Activated naive CD8-positive, alpha-beta T cell (primary cell): ENCODE data around the gene CACNG4.

Experiments used
- H3K27ac Mint-ChIP-seq: one replicate; pipeline ENCODE4 v1.8.0; 2021; ENCODE audit warnings: mixed read lengths
- H3K27me3 Mint-ChIP-seq: one replicate; pipeline ENCODE4 v1.8.0; 2021; ENCODE audit warnings: mixed read lengths
- H3K36me3 Mint-ChIP-seq: one replicate; pipeline ENCODE4 v1.8.0; 2021; ENCODE audit warnings: mixed read lengths
- H3K4me1 Mint-ChIP-seq: one replicate; pipeline ENCODE4 v1.8.0; 2021; ENCODE audit warnings: low read depth, mixed read lengths
- H3K4me3 Mint-ChIP-seq: one replicate; pipeline ENCODE4 v1.8.0; 2021; ENCODE audit warnings: mild to moderate bottlenecking, mixed read lengths
- H3K9me3 Mint-ChIP-seq: one replicate; pipeline ENCODE4 v1.8.0; 2021; ENCODE audit warnings: low read depth, mixed read lengths

Gene CACNG4

DNA sequence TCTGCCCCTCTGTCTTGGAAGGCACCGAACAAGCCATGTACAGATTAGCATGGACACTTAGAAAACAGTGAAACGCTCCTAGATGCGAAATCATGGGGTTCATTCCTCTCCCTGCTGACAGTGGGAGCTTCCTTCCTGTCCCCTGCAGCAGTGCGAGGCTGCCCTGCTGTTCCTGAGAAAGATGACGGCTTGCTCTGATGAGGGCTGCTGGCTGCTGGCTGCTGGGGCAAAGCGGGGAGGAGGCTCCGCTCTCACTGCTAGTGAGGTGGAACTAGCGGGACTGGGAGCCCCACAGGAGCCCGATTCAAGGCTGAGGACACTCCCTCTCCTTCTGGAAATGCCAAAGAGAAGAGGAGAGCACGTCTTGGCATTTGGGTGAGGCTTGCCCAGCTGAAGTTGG is 25.9 kb upstream of the CACNG4 start:
- H3K27ac Mint-ChIP-seq: no peak overlapping the region
- peaks cover 12% of the 10 kb centered on the region for H3K36me3 Mint-ChIP-seq
- H3K4me3 Mint-ChIP-seq: no peak overlapping the region
- H3K27me3 Mint-ChIP-seq: peaks cover 26% of the 10 kb centered on the region
- no peaks in the 10 kb centered on the region for H3K4me1 Mint-ChIP-seq
- H3K9me3 Mint-ChIP-seq: no peaks in the 10 kb centered on the region

GRCh38 chr17:66939461-66940114 is 24.9 kb upstream of the CACNG4 start:
- H3K27me3 Mint-ChIP-seq: peaks cover 32% of the 10 kb centered on the region
- H3K36me3 Mint-ChIP-seq: peaks cover 9% of the 10 kb centered on the region
- H3K4me3 Mint-ChIP-seq: no peak overlapping the region
- no peak overlapping the region for H3K27ac Mint-ChIP-seq
- peaks cover 5% of the 10 kb centered on the region for H3K4me1 Mint-ChIP-seq
- H3K9me3 Mint-ChIP-seq: no peaks in the 10 kb centered on the region

DNA sequence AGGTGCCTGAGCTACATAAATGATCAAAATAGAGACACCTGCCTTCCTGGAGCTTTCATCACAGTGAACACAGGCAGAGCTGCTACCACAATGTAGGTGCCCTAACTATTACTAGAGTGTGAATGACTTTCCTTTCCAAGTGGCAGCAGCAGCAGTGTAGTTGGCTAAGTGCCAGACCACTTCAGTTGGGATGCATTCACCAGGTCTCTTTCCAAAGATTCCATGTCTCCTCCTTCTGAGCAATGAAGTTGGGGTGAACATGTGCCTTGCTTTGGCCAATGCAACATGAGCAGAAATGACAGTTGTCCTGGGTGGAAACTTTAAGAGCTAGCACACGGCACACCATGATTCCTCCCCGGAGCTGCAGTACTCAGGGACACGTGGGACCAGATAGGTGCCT is 23.3 kb upstream of the CACNG4 start:
- peaks cover 9% of the 10 kb centered on the region for H3K36me3 Mint-ChIP-seq
- peaks cover 39% of the 10 kb centered on the region for H3K27me3 Mint-ChIP-seq
- no peak overlapping the region for H3K4me3 Mint-ChIP-seq
- peaks cover 15% of the 10 kb centered on the region for H3K4me1 Mint-ChIP-seq
- H3K9me3 Mint-ChIP-seq: no peaks in the 10 kb centered on the region
- H3K27ac Mint-ChIP-seq: no peak overlapping the region

GRCh38 chr17:66941773-66942450 is 22.6 kb upstream of the CACNG4 start:
- Mint-ChIP-seq H3K27ac (no peak overlapping the region), H3K4me3 (no peak overlapping the region), H3K27me3 (peaks cover 46% of the 10 kb centered on the region), H3K4me1 (peaks cover 15% of the 10 kb centered on the region), H3K36me3 (peaks cover 9% of the 10 kb centered on the region), H3K9me3 (no peaks in the 10 kb centered on the region)

DNA sequence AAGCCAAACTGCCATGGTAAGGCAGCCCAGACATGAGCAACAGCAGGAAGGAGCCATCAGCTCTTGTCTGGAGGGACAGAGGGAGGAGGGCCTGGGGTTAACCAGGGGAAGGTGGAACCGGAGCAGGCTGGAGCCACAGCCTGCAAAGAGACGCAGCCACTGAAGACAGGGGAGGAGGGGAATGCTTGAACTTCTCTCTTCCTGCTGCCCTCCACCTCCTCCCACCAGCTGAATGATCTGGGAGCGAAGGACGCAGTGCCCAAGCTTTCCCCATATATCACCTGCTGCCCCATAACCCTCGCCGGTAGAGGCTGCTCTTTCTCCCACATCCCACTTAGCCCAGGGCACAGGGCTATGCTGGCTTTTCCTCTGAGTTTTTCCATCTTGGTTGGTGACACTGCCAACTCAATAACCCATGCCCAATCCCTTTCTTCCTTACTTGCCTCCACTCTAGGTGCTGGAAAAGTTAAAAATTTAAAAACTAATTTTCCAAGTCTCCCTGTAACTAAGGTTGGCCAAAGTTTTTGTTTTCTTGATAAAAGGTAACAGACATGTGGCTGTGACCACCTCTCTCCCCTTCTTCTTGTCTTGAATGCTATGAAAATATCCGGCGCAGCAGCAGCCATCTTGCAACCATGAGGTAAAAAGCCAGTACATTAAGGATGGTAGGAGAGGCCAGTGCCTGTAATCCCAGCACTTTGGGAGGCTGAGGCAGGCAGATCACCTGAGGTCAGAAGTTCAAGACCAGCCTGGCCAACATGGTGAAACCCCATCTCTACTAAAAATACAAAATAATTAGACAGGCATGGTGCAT is 21.8 kb upstream of the CACNG4 start:
- peaks cover 43% of the 10 kb centered on the region for H3K27me3 Mint-ChIP-seq

DNA sequence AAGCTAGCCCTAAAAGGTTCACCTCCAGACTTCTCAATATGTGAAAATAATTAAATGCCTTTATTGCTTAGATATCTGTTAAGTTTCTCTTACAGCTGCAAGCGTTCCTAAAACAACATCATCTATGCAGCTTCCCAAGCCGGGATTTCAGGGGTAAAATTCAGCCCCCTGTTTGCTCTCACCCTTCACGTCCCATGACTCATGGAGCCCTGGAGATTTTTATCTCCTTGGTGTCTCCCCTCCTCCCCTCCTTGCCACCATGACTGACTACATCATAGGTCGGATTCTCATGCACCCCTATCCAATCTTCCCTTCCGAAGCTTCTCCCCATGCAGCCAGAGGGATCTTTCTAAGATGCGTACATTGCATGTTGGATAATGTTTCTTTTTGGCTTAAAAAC is 21.0 kb upstream of the CACNG4 start:
- H3K27ac Mint-ChIP-seq: no peak overlapping the region
- peaks cover 40% of the 10 kb centered on the region for H3K27me3 Mint-ChIP-seq

More for the DNA sequence above, 21.8 kb upstream of the CACNG4 start:
- H3K27ac Mint-ChIP-seq: no peak overlapping the region
- H3K4me3 Mint-ChIP-seq: no peak overlapping the region
- no peaks in the 10 kb centered on the region for H3K9me3 Mint-ChIP-seq
- H3K4me1 Mint-ChIP-seq: peaks cover 15% of the 10 kb centered on the region
- peaks cover 7% of the 10 kb centered on the region for H3K36me3 Mint-ChIP-seq

GRCh38 chr17:66944351-66945146 is 20.0 kb upstream of the CACNG4 start:
- peaks cover 42% of the 10 kb centered on the region for H3K27me3 Mint-ChIP-seq
- H3K4me1 Mint-ChIP-seq: peaks cover 15% of the 10 kb centered on the region
- H3K4me3 Mint-ChIP-seq: no peak overlapping the region
- H3K9me3 Mint-ChIP-seq: no peaks in the 10 kb centered on the region
- H3K27ac Mint-ChIP-seq: no peak overlapping the region
- no peaks in the 10 kb centered on the region for H3K36me3 Mint-ChIP-seq

More for the DNA sequence above, 21.0 kb upstream of the CACNG4 start:
- peaks cover 15% of the 10 kb centered on the region for H3K4me1 Mint-ChIP-seq
- H3K36me3 Mint-ChIP-seq: no peaks in the 10 kb centered on the region
- no peak overlapping the region for H3K4me3 Mint-ChIP-seq
- H3K9me3 Mint-ChIP-seq: no peaks in the 10 kb centered on the region

- Mint-ChIP-seq H3K36me3 (no peaks in the 10 kb centered on the region), H3K9me3 (no peaks in the 10 kb centered on the region), H3K4me3 (no peak overlapping the region), H3K4me1 (peaks cover 15% of the 10 kb centered on the region), H3K27me3 (peaks cover 40% of the 10 kb centered on the region), H3K27ac (no peak overlapping the region)
Observed at GRCh38 chr17:66945147-66945835, 19.2 kb upstream of the CACNG4 start.

- Mint-ChIP-seq H3K36me3 (no peaks in the 10 kb centered on the region), H3K4me3 (no peak overlapping the region), H3K27me3 (peaks cover 35% of the 10 kb centered on the region), H3K27ac (no peak overlapping the region), H3K4me1 (peaks cover 15% of the 10 kb centered on the region), H3K9me3 (no peaks in the 10 kb centered on the region)
Observed at GRCh38 chr17:66946251-66946650, 18.3 kb upstream of the CACNG4 start.

GRCh38 chr17:66947311-66947710 is 17.2 kb upstream of the CACNG4 start:
- no peak overlapping the region for H3K4me3 Mint-ChIP-seq
- no peak overlapping the region for H3K27ac Mint-ChIP-seq
- H3K9me3 Mint-ChIP-seq: no peaks in the 10 kb centered on the region
- H3K36me3 Mint-ChIP-seq: no peaks in the 10 kb centered on the region
- H3K27me3 Mint-ChIP-seq: peaks cover 35% of the 10 kb centered on the region
- H3K4me1 Mint-ChIP-seq: peaks cover 15% of the 10 kb centered on the region

GRCh38 chr17:66948061-66948750 is 16.3 kb upstream of the CACNG4 start:
- Mint-ChIP-seq H3K9me3 (no peaks in the 10 kb centered on the region), H3K4me1 (peaks cover 15% of the 10 kb centered on the region), H3K4me3 (no peak overlapping the region), H3K27me3 (peaks cover 30% of the 10 kb centered on the region), H3K36me3 (no peaks in the 10 kb centered on the region), H3K27ac (no peak overlapping the region)

DNA sequence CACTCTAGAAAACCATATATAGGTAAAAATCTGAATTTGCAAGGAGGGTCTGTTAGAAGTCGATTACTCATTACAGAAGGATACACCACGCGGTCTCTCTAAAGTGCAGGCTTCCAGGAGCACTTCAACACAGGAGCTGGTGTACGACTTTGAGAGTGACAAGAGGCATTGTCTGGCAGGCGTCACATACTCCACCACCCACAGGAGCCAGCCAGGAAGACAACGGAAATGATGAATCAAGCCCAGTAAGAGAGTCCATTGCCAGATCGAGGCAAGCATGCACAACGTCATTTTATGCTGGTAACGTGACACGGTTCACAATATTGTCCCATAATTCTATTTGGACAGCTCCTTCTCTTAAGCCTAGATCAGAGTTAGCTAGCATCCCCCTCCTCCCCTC is 15.0 kb upstream of the CACNG4 start:
- Mint-ChIP-seq H3K27ac (no peak overlapping the region), H3K4me3 (no peak overlapping the region), H3K36me3 (no peaks in the 10 kb centered on the region), H3K27me3 (peaks cover 22% of the 10 kb centered on the region), H3K9me3 (no peaks in the 10 kb centered on the region), H3K4me1 (peaks cover 11% of the 10 kb centered on the region)

- no peaks in the 10 kb centered on the region for H3K36me3 Mint-ChIP-seq
Observed at GRCh38 chr17:66950325-66950724, 14.2 kb upstream of the CACNG4 start.

More at GRCh38 chr17:66950325-66950724, 14.2 kb upstream of the CACNG4 start:
- no peaks in the 10 kb centered on the region for H3K9me3 Mint-ChIP-seq
- peaks cover 17% of the 10 kb centered on the region for H3K27me3 Mint-ChIP-seq
- no peak overlapping the region for H3K27ac Mint-ChIP-seq
- no peak overlapping the region for H3K4me3 Mint-ChIP-seq
- peaks cover 6% of the 10 kb centered on the region for H3K4me1 Mint-ChIP-seq
